Endothelial cell of umbilical vein (primary cell): ENCODE data around the gene SEC22C. TPM values are rescaled to one million over a fixed set of nuclear protein-coding genes. Genes with fewer than 3 reads are reported as not detected.

Experiments used
- BruUV-seq: library from RNA; stranded (reverse); fragments of 400-500 nt; replicated peaks from 2 replicates; lab custom pipeline; 2021; lab: Mats Ljungman, UMichigan
- CTCF ChIA-PET: fragments of 300-600, 350-600 bp; sonication (Branson Sonifier 250); formaldehyde crosslinking; loops from one replicate; lab custom pipeline; 2021; ENCODE audit warnings: antibody characterized with exemption, inconsistent platforms; lab: Charles Lee
- POLR2A ChIA-PET: fragments of 300-600, 350-600 bp; sonication (Branson Sonifier 250); formaldehyde crosslinking; loops from one replicate; lab custom pipeline; 2021; ENCODE audit warnings: antibody characterized with exemption, inconsistent platforms; lab: Charles Lee
- DNase-seq: peaks from one replicate; pipeline ENCODE4 v3.0.0-alpha.2; 2011; ENCODE audit warnings: low read depth, low spot score
- FAIRE-seq: peaks from 2 replicates; lab custom pipeline; 2011; peaks lifted over from hg19 to GRCh38; lab: Jason Lieb, UNC
- H2AFZ ChIP-seq: 2 replicates; pipeline ENCODE4 v1.6.0; 2012; ENCODE audit warnings: low read depth, low read length, control low read depth, inconsistent platforms
- H3K27ac ChIP-seq: 2 replicates; pipeline ENCODE4 v1.5.1; 2011; ENCODE audit warnings: low read depth, mild to moderate bottlenecking, control low read depth, low read length, moderate library complexity; ENCODE audit not compliant: insufficient read depth
- H3K27me3 ChIP-seq, 2 experiments: 2 replicates each; pipeline versions ENCODE4 v1.6.0 to v1.6.1; 2011; ENCODE audit warnings: low read length in 2 of 2, mixed read lengths in 1 of 2; ENCODE audit not compliant: control insufficient read depth in 2 of 2, insufficient read depth in 2 of 2
- H3K36me3 ChIP-seq, 2 experiments: 2 replicates in 1 of 2; 3 replicates in 1 of 2; pipeline ENCODE4 v1.5.1; 2011; ENCODE audit warnings: low read length in 2 of 2, mild to moderate bottlenecking in 1 of 2, moderate library complexity in 1 of 2; ENCODE audit not compliant: control insufficient read depth in 2 of 2, insufficient read depth in 2 of 2; ENCODE audit errors: extremely low read depth in 1 of 2
- H3K4me1 ChIP-seq: 3 replicates; pipeline ENCODE4 v1.5.1; 2011; ENCODE audit warnings: mild to moderate bottlenecking, low read length; ENCODE audit not compliant: control insufficient read depth, insufficient read depth; ENCODE audit errors: extremely low read depth
- H3K4me2 ChIP-seq: 2 replicates; pipeline ENCODE4 v1.6.1; 2011; ENCODE audit warnings: low read length, control low read depth, mixed read lengths; ENCODE audit not compliant: insufficient read depth
- H3K4me3 ChIP-seq, 3 experiments: fragments of 200-600 bp in 1 of 3; sonication (generic), shearing (Covaris generic) in 1 of 3; replicated peaks in 1 of 3; 2 replicates each; pipeline ENCODE4 v1.5.1; 2011 to 2016; ENCODE audit warnings: control low read depth in 3 of 3, low read length in 3 of 3, mild to moderate bottlenecking in 2 of 3, inconsistent platforms in 1 of 3, low read depth in 1 of 3, moderate library complexity in 1 of 3; ENCODE audit not compliant: insufficient read depth in 1 of 3
- H3K79me2 ChIP-seq: 2 replicates; pipeline ENCODE4 v1.6.0; 2012; ENCODE audit warnings: low read length, inconsistent platforms; ENCODE audit not compliant: control insufficient read depth, insufficient read depth
- H3K9ac ChIP-seq: replicated peaks from 2 replicates; pipeline ENCODE3; 2011; ENCODE audit warnings: low read length, control low read depth; ENCODE audit not compliant: insufficient read depth; ENCODE audit errors: extremely low read depth
- H3K9me1 ChIP-seq: replicated peaks from 3 replicates; pipeline ENCODE4 v1.6.0; 2011; ENCODE audit warnings: mild to moderate bottlenecking, low read length; ENCODE audit not compliant: control insufficient read depth, insufficient read depth; ENCODE audit errors: extremely low read depth
- H3K9me3 ChIP-seq: replicated peaks from 2 replicates; pipeline ENCODE4 v1.5.1; 2012; ENCODE audit warnings: low read length, inconsistent platforms; ENCODE audit not compliant: control insufficient read depth, insufficient read depth
- H4K20me1 ChIP-seq: replicated peaks from 2 replicates; pipeline ENCODE3; 2011; ENCODE audit warnings: mild to moderate bottlenecking, low read length; ENCODE audit not compliant: control insufficient read depth, insufficient read depth; ENCODE audit errors: extremely low read depth
- CTCF ChIP-seq, 2 donors: IDR thresholded peaks; 1 replicate in 1 of 2; 2 replicates in 1 of 2; pipeline ENCODE4 v1.5.1; 2011; ENCODE audit warnings: low read length in 2 of 2, mild to moderate bottlenecking in 2 of 2, moderate library complexity in 2 of 2, control low read depth in 1 of 2, inconsistent platforms in 1 of 2, low read depth in 1 of 2; ENCODE audit not compliant: insufficient read depth in 1 of 2; ENCODE audit errors: extremely low read depth in 1 of 2
- EZH2 ChIP-seq: IDR thresholded peaks from 2 replicates; pipeline ENCODE4 v1.6.1; 2012; ENCODE audit warnings: borderline replicate concordance, low read depth, mild to moderate bottlenecking, moderate library complexity, low read length, inconsistent platforms; ENCODE audit not compliant: severe bottlenecking
- FOS ChIP-seq: IDR thresholded peaks from 2 replicates; pipeline ENCODE4 v1.6.1; 2011; ENCODE audit warnings: mild to moderate bottlenecking, low read length, moderate library complexity, borderline replicate concordance; ENCODE audit not compliant: insufficient read depth
- MYC ChIP-seq: IDR thresholded peaks from one replicate; pipeline ENCODE4 v1.6.1; 2011; ENCODE audit warnings: mild to moderate bottlenecking, low read depth, low read length
- POLR2AphosphoS5 ChIP-seq: IDR thresholded peaks from 2 replicates; pipeline ENCODE4 v1.6.1; 2012; ENCODE audit warnings: low read depth, mild to moderate bottlenecking, control low read depth, low read length, moderate library complexity; ENCODE audit not compliant: insufficient read depth
- dilution Hi-C: fragments of 300-500 bp; cut with MboI; formaldehyde crosslinking; loops from one replicate; pipeline ENCODE4 v1.15.0; 2019; ENCODE audit warnings: low sequenced_read_pairs; ENCODE audit not compliant: extremely low pct_ligation_motif_present
- intact Hi-C: fragments of 100-400 bp; cut with micrococcal nuclease; formaldehyde crosslinking; loops from one replicate; pipeline ENCODE4 v1.10.0; 2022
- polyA plus RNA-seq, 4 experiments: library from polyadenylated mRNA; depleted of rRNA in 3 of 4; stranded (reverse) in 3 of 4; unstranded in 1 of 4; fragments of >200 nt; gene quantifications; 2 replicates each; pipeline versions ENCODE4 v1.2.1 to v1.2.3, GENCODE V29; 2011 to 2012; ENCODE audit warnings: missing spikeins in 1 of 4
- total RNA-seq: library from RNA; stranded (reverse); gene quantifications from 2 replicates; pipeline ENCODE4 v1.2.3, GENCODE V29; 2021
- TF ChIP-seq, protein P1 (sequence below): IDR thresholded peaks from 2 replicates; pipeline ENCODE4 v1.6.1; 2011; ENCODE audit not compliant: insufficient read depth, insufficient read length

SEC22C gene
- total and polyA plus RNA-seq, 2 donors (not counting 3 experiments of a cell fraction or from before 2014, with no cell fraction given) = 43.9 to 61.9 TPM

GRCh38 chr3:42612928-42613327 lies 31.2 kb upstream of the SEC22C start:
- no peaks in the 10 kb centered on the region for H3K9me1 ChIP-seq
- no peak overlapping the region for H2AFZ ChIP-seq
- intact Hi-C loops = loop anchor here (2.0 kb wide), 1 partner anchor 40 kb away; no protein-coding TSS in a partner anchor
- no TSS peak for BruUV-seq
- DNase-seq (peak; percentile 22), FAIRE-seq (no peak)
- H4K20me1 ChIP-seq = peaks cover 5% of the 10 kb centered on the region
- H3K36me3 ChIP-seq = peaks cover 3% of the 10 kb centered on the region in 2 experiments
- no peak overlapping the region for H3K4me3 ChIP-seq
- no peak overlapping the region for H3K4me2 ChIP-seq
- H3K79me2 ChIP-seq = peaks cover 91% of the 10 kb centered on the region
- TF ChIP-seq MYC (no peak), CTCF (IDR thresholded peaks at IDR 0.05; ENCODE audit: extremely low read depth in 1 of 2, insufficient read depth in 1 of 2, low read depth in 1 of 2, low read length in 2 of 2) (no peak), FOS (no peak), POLR2AphosphoS5 (no peak), EZH2 (no peak)
- TF ChIP-seq, protein P1, sequence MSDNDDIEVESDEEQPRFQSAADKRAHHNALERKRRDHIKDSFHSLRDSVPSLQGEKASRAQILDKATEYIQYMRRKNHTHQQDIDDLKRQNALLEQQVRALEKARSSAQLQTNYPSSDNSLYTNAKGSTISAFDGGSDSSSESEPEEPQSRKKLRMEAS = no peak
- no peak overlapping the region for H3K9ac ChIP-seq
- peaks cover 32% of the 10 kb centered on the region for H3K4me1 ChIP-seq
- H3K9me3 ChIP-seq = no peaks in the 10 kb centered on the region
- H3K27ac ChIP-seq = no peak overlapping the region
- ChIA-PET POLR2A (interaction anchor here (1.0 kb wide), 1 partner anchor 24 kb away, joined by 3 read pairs; no protein-coding TSS in a partner anchor), CTCF (interaction anchor here (1.0 to 2.6 kb wide), 16 partner anchors 8 to 132 kb away, joined by 3 to 28 read pairs (median 5); partner anchors contain the start of gene NKTR)
- no peaks in the 10 kb centered on the region for H3K27me3 ChIP-seq
- dilution Hi-C loops = no loop called here
